NCI-H526 (cell line): ENCODE results near the gene SCLY.

ENCODE experiments used
- DNase-seq, 2 experiments: peaks; one replicate each; lab custom pipeline; 2025; lab: John Stamatoyannopoulos, UW

Gene SCLY

GRCh38 chr2:238127165-238128060, 66.6 kb downstream of the SCLY start:
- no peak for DNase-seq

- no peak for DNase-seq
Measured at GRCh38 chr2:238128061-238128440, 67.2 kb downstream of the SCLY start.

- no peak for DNase-seq
Measured at GRCh38 chr2:238128534-238129001, 67.8 kb downstream of the SCLY start.

GRCh38 chr2:238129166-238130010, 68.6 kb downstream of the SCLY start:
- no peak for DNase-seq

- no peak for DNase-seq
Measured at GRCh38 chr2:238130111-238130695, 69.4 kb downstream of the SCLY start.

- DNase-seq: peak; percentile 25 to 66
Measured at GRCh38 chr2:238130696-238131628, 70.2 kb downstream of the SCLY start.

GRCh38 chr2:238131761-238132462, 71.1 kb downstream of the SCLY start:
- no peak for DNase-seq

- no peak for DNase-seq
Measured at GRCh38 chr2:238132463-238133450, 72.0 kb downstream of the SCLY start.

- no peak for DNase-seq
Measured at GRCh38 chr2:238133499-238134392, 72.9 kb downstream of the SCLY start.

GRCh38 chr2:238134393-238134785, 73.6 kb downstream of the SCLY start:
- no peak for DNase-seq

- DNase-seq: no peak
Measured at GRCh38 chr2:238135601-238136150, 74.9 kb downstream of the SCLY start.

GRCh38 chr2:238136820-238137537, 76.2 kb downstream of the SCLY start:
- no peak for DNase-seq

GRCh38 chr2:238137885-238138284, 77.1 kb downstream of the SCLY start:
- DNase-seq: no peak

GRCh38 chr2:238138331-238139195, 77.8 kb downstream of the SCLY start, which contains the start of gene KLHL30:
KLHL30 (plus strand) TSS chr2:238138668; CDS start chr2:238140755, 2,087 bp downstream.
- DNase-seq: peak in 1 of 2 experiments; percentile 46

- DNase-seq: no peak
Measured at GRCh38 chr2:238139196-238140039, 78.6 kb downstream of the SCLY start.
